OCI-LY3 (cell line): Measurements from ENCODE around the gene LIX1.

Source experiments
- H2AFZ ChIP-seq: fragments of 200-600, 300-600 bp; shearing (Covaris generic); 2 replicates; pipeline ENCODE4 v1.6.0; 2014; ENCODE audit warnings: antibody characterized with exemption, low read depth, low read length
- H3K27ac ChIP-seq: fragments of 200-600, 300-600 bp; sonication (generic); 2 replicates; pipeline ENCODE4 v1.5.1; 2014; ENCODE audit warnings: mild to moderate bottlenecking, low read length, moderate library complexity, mixed read lengths
- H3K27me3 ChIP-seq: fragments of 200-600, 300-600 bp; sonication (generic); 2 replicates; pipeline ENCODE4 v1.6.1; 2014; ENCODE audit warnings: low read depth, low read length, mixed read lengths
- H3K36me3 ChIP-seq: fragments of 200-600, 300-600 bp; sonication (generic); replicated peaks from 2 replicates; pipeline ENCODE3; 2014; ENCODE audit warnings: low read depth, low read length, mixed read lengths
- H3K4me1 ChIP-seq: fragments of 300-600, 200-600 bp; sonication (generic); 2 replicates; pipeline ENCODE4 v1.6.1; 2014; ENCODE audit warnings: low read length, mixed read lengths
- H3K4me2 ChIP-seq: fragments of 200-600, 300-600 bp; sonication (generic); 2 replicates; pipeline ENCODE4 v1.6.1; 2014; ENCODE audit warnings: low read length, mixed read lengths
- H3K4me3 ChIP-seq: fragments of 300-600, 200-600 bp; sonication (generic); 2 replicates; pipeline ENCODE4 v1.5.1; 2014; ENCODE audit warnings: antibody characterized with exemption, mild to moderate bottlenecking, low read length, moderate library complexity
- H3K79me2 ChIP-seq: fragments of 300-600, 200-600 bp; shearing (Covaris generic); 2 replicates; pipeline ENCODE4 v1.6.1; 2014; ENCODE audit warnings: mild to moderate bottlenecking, low read length, mixed read lengths
- H3K9ac ChIP-seq: fragments of 300-600, 200-600 bp; shearing (Covaris generic); 2 replicates; pipeline ENCODE4 v1.6.0; 2014; ENCODE audit warnings: mild to moderate bottlenecking, low read length, moderate library complexity
- H3K9me3 ChIP-seq: fragments of 200-600, 300-600 bp; shearing (Covaris generic); 2 replicates; pipeline ENCODE4 v1.6.1; 2014; ENCODE audit warnings: low read length, mixed read lengths; ENCODE audit not compliant: insufficient read depth
- H4K20me1 ChIP-seq: fragments of 200-600, 300-600 bp; sonication (generic); 2 replicates; pipeline ENCODE4 v1.6.1; 2016; ENCODE audit warnings: low read length, mixed read lengths; ENCODE audit not compliant: insufficient read depth
- CTCF ChIP-seq: fragments of 200-600, 300-600 bp; sonication (generic); IDR thresholded peaks from 2 replicates; pipeline ENCODE4 v1.5.1; 2014; ENCODE audit warnings: antibody characterized with exemption, low read length, low read depth
- EZH2phosphoT487 ChIP-seq: fragments of 200-600 bp; shearing (Covaris generic); IDR thresholded peaks from 2 replicates; pipeline ENCODE4 v1.6.1; 2018; ENCODE audit warnings: antibody characterized with exemption, mixed run types, low read depth

The LIX1 gene

GRCh38 chr5:97093193-97093592, 49.2 kb downstream of the LIX1 start:
- no peaks in the 10 kb centered on the region; the same call in 1 of the 2 replicates for H3K27me3 ChIP-seq
- H3K9me3 ChIP-seq: no peaks in the 10 kb centered on the region
- no peaks in the 10 kb centered on the region for H3K79me2 ChIP-seq
- no peak overlapping the region for H3K27ac ChIP-seq
- H4K20me1 ChIP-seq: no peaks in the 10 kb centered on the region
- H2AFZ ChIP-seq: no peak overlapping the region
- no peak for TF ChIP-seq EZH2phosphoT487
- no peak for TF ChIP-seq CTCF
- peaks cover 36% of the 10 kb centered on the region for H3K4me1 ChIP-seq
- H3K4me3 ChIP-seq: no peak overlapping the region
- H3K9ac ChIP-seq: no peak overlapping the region
- no peaks in the 10 kb centered on the region for H3K36me3 ChIP-seq
- no peak overlapping the region for H3K4me2 ChIP-seq

GRCh38 chr5:97090944-97091343, 51.5 kb downstream of the LIX1 start:
- Histone ChIP-seq H3K36me3 (no peaks in the 10 kb centered on the region), H3K27ac (no peak overlapping the region)

GRCh38 chr5:97089149-97089801, 53.1 kb downstream of the LIX1 start:
- Histone ChIP-seq H3K36me3 (no peaks in the 10 kb centered on the region), H3K4me2 (no peak overlapping the region), H4K20me1 (no peaks in the 10 kb centered on the region), H3K4me1 (peaks cover 18% of the 10 kb centered on the region), H3K27ac (no peak overlapping the region), H3K79me2 (no peaks in the 10 kb centered on the region), H3K9me3 (no peaks in the 10 kb centered on the region), H3K4me3 (no peak overlapping the region), H3K9ac (no peak overlapping the region), H2AFZ (no peak overlapping the region), H3K27me3 (no peaks in the 10 kb centered on the region)
- no peak for TF ChIP-seq EZH2phosphoT487
- TF ChIP-seq CTCF: no peak

More at GRCh38 chr5:97090944-97091343, 51.5 kb downstream of the LIX1 start:
- no peaks in the 10 kb centered on the region for H4K20me1 ChIP-seq
- no peak overlapping the region for H2AFZ ChIP-seq
- H3K4me1 ChIP-seq: peaks cover 28% of the 10 kb centered on the region
- no peaks in the 10 kb centered on the region for H3K79me2 ChIP-seq
- no peak overlapping the region for H3K9ac ChIP-seq
- no peak overlapping the region for H3K4me3 ChIP-seq
- no peaks in the 10 kb centered on the region for H3K9me3 ChIP-seq
- TF ChIP-seq EZH2phosphoT487: no peak
- TF ChIP-seq CTCF: no peak
- no peak overlapping the region for H3K4me2 ChIP-seq
- no peaks in the 10 kb centered on the region for H3K27me3 ChIP-seq

GRCh38 chr5:97088774-97089148, 53.6 kb downstream of the LIX1 start:
- H3K4me1 ChIP-seq: peaks cover 16% of the 10 kb centered on the region
- no peaks in the 10 kb centered on the region for H4K20me1 ChIP-seq
- no peak overlapping the region for H3K4me3 ChIP-seq
- H3K9ac ChIP-seq: no peak overlapping the region
- H3K36me3 ChIP-seq: no peaks in the 10 kb centered on the region
- H2AFZ ChIP-seq: no peak overlapping the region
- no peaks in the 10 kb centered on the region for H3K27me3 ChIP-seq
- H3K9me3 ChIP-seq: no peaks in the 10 kb centered on the region
- H3K27ac ChIP-seq: no peak overlapping the region
- TF ChIP-seq CTCF (no peak), EZH2phosphoT487 (no peak)
- no peaks in the 10 kb centered on the region for H3K79me2 ChIP-seq
- H3K4me2 ChIP-seq: no peak overlapping the region
